GM18499 (cell line): ENCODE data around the gene RRM2.

Source experiments
- ATAC-seq: cut with Tn5 transposase; IDR thresholded peaks from one replicate; pipeline ENCODE4 v1.9.1; 2021; ENCODE audit warnings: moderate number of reproducible peaks; ENCODE audit not compliant: insufficient read depth, unreplicated experiment

Gene RRM2

DNA sequence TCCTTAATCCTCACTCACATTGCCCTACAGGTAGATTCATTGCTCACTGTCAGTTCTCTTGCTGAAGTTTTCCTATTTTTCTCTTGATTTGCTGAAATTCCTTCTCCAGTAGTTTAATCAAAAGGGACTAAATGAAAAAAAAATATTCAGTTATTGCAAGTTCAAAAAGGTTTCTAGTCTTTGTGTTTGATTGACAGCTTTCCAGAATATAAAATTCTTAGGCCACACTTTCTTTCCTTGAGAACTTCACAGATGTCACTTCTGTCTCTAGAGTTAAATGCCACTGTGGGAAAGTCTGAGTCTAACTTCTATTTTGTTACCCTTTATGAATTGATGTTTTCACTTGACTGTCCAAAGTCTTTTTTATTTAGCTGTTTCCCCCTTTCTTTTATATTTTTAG, 25.7 kb downstream of the RRM2 start:
- ATAC-seq = no peak

DNA sequence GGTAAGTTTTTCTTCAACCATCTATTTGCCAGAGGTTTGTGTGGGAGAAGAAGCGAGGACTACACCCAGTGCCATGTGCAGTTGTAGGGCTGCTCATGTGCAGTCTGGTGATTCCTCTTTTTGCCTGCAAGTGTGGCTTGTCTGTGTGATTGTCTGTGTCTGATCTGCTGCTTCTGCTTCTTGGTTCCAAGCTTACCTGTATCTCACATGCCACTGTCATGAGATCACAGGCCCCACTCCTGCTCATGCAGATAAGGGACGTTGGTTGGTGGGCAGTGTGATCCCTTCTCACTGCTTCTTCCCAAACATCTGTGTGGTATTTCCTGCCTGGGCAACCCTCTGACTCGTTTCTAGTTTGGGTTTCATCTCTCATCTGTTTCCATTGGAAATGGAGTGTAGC, 27.1 kb downstream of the RRM2 start:
- ATAC-seq = no peak

DNA sequence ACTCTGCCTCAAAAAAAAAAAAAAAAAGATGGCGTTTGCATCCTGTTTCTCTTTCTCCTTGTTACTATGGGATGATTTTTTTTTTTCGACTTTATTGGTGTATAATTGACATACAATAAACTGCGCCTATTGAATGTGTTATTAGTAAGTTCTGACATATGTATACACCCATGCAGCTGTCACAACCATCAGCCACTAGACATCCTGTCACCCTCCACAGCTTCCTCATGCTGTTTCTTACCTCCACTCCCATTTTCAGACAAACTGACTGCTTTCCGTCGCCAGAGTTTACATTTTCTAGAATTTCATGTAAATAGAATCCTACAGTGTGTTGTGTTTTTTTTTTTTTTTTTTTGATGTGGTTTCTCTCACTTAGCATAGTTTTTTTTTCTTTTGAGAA, 27.9 kb downstream of the RRM2 start:
- no peak for ATAC-seq

DNA sequence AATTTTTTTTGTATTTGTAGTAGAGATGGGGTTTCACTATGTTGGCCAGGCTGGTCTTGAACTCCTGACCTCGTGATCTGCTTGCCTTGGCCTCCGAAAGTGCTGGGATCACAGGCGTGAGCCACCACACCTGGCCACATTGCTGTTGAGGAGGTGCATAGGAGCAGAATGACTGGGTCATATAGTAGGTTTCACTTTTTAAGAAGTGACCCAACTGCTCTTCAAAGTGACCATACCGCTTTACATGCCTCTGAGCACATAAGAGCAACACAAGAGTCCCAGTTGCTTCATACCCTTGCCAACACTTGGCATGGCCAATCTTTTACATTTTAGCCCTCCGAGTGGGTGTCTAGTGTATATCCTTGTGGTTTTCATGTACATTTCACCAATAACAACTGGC, 28.9 kb downstream of the RRM2 start:
- ATAC-seq = no peak

DNA sequence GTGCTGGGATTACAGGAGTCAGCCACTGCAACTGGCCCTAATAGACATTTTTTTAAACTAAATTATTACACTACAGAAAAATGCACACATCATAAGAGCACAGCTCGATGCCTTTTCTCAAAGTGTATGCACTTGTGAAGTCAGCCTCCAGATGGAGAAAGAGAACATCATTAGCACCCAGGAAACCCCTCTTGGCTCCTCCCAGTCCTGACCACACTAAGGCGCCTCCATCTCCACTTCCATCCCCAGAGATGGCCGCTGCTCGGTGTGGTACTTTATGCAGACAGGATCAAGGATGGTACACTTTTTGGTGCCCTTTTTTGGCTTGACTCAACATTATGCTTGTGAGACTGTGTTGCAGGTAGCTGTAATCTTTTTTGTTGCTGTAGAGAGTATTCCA, 34.8 kb downstream of the RRM2 start:
- ATAC-seq = no peak

DNA sequence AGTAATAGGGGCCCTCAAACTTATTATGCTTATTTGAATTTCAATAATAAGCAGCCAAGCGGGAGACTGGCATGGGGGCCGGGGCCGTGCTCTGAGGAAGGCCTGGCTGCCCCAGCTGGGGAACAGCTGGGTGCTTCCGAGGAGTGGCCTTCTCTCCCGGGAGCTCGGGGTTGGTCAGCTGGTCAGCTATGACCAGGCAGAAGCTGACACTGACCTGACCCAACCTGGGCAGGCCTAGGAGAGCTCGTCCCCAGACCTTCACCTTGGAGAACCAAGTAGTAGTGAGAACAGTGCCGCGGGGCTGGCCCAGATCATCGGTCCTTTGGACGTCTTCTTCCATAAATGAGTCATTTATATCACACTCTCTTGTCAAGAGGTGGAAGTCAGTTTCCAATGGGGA, 36.1 kb downstream of the RRM2 start:
- no peak for ATAC-seq

DNA sequence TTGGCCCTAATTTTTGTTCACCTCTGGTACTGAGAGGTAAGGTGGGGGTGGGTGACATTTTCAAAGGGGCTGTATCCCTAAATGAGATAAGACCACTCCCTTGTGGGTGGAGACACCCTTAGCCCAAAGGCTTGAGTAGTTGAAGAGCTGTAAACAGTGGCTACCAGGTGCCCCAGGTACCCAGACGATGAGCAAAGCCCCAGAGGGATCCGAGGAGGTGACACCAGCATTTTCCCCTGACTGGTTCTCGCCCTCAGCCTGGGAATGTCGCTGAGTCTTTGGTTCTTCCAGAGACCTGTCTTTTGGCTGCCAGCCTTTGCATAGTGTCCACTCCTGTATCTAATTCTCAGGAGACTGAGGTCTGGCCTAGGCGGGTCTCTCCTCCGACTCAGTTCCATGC, 36.5 kb downstream of the RRM2 start:
- no peak for ATAC-seq

DNA sequence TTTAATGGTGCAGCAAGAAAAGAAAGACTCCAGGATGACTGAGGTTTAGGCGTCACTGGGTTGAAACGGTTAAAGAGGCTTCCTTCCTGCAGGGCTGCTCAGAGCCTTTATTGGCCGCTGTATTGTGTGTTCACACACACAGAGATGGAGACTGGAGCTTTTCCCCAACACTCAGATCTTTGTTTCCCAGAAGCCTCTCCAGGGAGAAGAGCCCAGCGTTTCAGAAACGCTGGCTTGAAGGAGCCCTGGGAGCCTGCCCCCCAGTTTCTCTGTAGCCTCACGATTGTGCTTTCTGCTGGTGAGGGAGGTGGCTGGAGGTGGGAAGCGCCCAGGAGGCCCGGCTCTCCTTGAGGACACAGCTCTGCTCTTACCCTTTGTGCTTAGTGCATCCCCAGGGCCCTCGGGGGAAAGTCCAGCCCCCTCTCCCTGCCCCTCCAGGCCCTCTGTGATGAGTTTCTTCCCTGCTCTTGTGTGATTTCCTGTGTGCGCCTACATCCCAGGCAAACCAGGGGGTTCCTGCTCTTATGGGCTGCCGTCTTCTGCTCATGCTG, 37.1 kb downstream of the RRM2 start:
- no peak for ATAC-seq

DNA sequence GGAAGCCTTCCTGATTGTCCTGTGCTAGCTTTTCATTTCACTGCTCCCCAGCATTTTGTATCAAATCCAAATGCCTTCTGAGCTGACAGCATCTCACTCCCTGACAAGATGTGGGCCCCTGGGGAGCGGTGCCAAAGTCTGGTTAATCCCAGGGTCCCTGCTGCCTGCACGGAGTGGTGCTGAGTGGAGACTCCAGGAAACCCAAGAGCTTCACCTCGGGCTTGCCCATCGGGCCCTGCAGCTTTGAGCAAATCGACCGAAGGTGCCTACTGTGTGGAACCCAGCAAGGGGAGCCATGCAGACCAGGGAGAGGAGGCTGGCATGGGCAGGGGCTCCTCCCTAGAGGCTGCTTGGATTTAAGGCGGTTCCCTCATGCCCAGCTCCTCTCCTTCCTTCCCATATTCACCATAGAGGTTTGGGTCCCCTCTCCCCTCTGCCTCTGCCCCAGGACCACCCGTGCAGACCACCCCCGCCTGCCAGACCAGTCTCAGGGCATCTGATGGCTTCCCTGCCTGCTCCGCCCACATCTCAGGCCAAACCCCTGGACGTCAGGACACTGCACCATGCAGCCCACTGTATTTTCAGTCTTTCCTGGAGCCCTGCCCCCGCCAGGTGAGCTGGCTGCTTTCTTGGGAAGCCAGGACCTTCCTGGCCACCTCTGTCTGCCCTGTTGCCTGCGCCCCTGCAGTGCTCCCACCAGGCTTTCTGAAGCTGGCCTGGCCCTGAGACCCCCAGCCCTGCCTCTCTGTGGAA, 37.8 kb downstream of the RRM2 start:
- ATAC-seq = no peak

DNA sequence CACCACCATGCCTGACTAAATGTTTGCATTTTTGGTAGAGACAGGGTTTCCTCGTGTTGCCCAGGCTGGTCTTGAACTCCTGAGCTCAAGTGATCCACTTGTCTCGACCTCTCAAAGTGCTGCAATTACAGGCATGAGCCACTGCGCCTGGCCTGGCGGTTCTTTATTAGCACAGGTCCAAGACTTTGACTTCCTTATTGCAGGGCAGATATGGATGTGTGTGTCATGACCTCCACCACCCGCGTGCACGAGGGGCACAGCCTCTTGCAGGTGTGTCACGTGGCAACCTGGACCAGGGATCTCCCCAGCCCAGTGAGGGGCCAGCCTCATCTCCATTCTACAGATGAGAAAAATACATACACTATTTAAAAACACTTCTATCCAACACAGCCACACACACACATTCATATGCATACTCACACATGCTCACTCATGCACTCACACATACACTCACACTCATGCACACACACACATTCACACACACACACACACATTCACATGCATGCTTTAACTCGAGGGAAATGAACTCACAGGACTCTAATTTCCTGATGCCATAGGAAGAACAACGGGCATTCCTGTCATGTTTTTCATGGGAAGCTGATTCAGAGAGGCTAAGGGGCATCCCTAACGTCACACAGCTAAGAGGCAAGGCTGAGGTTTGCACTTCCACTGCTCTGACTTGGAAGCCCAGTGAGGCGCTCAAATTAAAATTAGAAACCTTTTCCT, 38.8 kb downstream of the RRM2 start:
- ATAC-seq = no peak

DNA sequence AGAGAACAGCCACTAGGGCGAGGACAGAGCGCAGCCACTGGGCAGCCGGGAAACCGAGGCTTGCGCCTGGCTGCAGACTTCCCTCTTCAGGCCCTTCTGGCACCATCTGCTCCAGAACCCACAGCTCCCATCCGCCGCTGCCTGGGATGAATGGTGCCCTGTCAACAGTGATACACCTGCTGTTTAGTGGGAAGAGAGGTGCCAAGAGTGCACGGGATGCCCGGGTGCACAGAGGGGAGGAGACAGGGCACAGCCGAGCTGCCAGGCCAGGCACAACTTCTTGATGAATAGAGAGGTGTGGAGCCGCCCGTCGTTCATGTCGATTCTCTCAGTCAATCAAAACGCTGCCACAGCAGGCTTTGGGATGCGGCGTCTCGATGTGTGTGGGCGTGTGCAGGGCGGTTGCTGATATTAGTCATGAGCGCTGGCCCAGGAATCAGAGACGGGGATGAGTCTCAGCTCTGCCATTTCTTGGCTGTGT, 39.5 kb downstream of the RRM2 start:
- ATAC-seq = no peak

DNA sequence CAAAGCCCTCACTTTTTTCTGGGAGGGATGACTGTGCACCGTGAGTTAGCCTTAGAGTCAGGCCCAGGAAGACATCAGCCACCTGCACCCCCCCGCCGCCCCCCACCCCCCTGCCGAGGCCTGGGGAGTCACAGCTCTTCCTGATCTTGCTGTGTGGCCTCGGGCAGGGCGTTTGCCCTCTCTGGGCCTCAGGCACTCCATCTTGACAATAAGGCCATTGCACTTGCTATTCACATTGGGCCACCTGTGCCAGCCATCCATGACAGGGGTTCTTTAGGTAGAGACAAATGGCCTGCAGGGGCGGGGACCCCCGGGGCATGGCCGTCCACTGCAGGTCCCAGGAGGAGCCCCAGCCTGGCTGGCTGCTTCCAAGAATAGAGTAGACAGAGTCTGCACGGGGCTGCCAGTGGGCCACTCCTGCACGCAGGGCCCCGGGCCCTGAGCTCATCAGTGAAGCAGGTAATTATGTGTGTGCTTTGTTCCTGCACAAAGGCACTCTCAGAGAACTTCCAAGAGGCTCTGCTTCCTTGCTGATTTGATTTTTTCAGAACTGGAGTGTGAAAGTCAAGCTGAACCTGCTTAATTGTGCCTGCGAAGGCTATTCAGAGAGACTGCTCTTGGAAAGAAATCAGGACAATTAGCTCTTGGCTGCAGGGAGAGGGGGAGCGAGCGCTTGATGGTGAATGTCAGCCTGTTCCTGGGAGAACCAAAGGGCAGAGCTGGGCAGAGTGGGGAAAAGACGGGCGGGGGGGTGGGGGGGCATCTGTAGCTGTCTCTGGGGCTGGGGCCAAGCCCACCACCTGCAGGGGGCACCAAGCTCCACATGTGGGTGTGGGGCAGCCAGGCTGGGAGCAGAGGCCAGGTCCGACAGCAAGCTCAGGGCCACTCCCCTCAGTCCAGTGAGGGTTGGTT, 40.3 kb downstream of the RRM2 start:
- ATAC-seq = no peak

DNA sequence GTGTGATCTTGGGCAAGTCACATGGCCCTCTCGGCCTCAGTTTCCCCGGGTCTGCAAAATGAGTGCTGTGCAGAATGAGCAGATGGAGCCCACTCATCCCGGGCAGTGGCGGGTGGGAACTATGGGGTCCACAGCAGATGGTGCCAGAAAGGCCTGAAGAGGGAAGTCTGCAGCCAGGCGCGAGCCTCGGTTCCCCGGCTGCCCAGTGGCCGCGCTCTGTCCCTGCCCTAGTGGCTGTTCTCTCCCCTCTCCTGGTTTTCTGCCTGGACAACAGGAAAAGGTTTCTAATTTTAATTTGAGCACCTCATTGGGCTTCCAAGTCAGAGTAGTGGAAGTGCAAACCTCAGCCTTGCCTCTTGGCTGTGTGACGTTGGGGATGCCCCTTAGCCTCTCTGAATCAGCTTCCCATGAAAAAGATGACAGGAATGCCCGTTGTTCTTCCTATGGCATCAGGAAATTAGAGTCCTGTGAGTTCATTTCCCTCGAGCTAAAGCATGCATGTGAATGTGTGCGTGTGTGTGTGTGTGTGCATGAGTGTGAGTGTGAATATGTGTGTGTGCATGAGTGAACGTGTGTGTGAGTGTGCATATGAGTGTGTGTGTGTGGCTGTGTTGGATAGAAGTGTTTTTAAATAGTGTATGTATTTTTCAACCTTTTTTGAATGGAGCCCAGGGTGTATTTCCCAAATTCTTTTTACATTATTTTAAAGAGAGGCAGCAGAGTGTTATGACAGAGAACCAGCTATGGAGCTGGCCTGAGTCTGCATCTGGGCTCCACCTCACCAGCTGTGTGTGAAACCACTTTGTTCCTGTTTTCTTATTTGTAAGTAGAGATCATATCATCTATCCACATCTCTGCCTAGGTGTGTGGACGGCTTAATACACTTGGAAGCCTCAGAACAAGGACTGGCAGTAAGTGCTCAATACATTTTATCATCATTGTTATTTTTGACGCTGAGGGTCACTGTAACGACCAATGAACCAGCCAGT, 41.3 kb downstream of the RRM2 start:
- ATAC-seq = no peak

DNA sequence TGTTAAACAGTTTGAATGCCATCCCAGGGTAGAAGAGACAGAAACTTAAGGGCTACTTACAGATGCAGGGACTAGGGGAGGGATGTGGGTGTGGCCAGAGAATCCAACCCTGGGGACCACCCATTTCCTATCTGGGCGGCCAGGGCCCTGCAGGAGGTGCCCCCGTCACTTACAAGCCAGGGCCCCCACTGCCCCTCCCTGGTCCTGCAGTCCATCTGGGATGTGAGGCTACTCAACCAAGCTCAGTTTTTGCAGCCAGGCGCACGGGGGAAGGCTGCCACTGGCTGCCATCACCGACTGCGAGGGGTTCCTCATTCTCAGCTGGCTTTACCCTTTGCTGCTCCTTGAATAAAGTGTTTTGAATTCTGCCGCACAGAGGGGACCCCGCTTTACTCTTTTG, 42.1 kb downstream of the RRM2 start:
- ATAC-seq = no peak

DNA sequence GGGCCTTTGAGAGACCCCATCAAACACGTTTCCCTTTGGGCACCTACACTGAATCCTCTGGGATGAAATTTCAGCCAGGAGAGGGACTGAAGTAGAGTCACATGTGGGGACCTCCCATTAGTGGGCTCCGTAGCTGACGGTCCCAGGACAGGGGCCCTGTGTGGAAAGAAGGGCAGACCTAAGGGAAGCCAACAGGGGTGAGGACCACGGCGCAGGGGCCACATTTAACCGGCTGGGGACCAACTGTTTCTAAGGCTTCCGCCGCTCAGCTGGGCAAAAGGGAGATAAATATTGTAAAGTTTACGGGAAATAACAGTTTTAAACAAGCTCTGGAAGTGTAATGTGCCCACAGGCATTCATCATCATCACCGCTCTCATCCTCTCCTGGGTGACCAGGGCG, 42.7 kb downstream of the RRM2 start:
- no peak for ATAC-seq

DNA sequence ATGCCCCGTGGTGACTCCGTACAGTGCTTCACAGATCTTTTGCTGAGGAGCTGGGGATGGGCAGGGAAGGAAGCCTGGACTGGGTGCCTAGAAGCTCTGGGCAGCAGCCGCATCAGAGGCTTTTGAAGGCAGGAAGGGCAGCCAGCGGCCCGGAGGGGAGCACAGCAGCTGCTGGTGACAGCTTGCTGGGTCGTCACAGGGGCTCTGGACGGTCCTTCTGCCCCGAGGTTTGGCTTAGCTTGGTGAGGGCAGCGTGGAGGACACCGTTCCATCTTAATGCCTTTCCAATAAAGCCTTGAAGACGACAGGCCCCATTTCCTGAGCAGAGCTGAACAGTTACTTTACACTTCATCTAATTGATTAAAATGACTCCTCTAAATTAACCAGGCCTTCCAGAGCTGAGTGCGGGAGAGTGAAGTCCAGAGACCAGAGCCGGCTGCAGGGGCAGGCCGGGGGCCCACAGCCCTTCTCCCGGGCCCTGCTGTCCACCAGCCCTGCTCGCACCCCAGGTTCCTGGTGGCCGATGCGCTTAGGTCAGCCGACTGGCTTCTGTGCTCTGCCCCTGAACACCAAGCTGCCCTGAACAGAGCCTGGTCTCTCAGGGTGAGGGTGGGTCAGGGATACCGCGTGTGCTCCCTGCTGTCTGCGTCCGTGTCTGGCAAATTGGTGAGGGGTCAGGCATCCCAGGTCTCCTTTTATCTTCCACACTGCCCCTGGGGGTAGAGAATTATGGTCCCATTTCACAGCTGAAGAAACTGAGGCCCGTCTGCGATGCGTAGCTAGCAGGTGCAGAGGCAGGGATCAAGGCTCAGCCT, 43.5 kb downstream of the RRM2 start:
- no peak for ATAC-seq

DNA sequence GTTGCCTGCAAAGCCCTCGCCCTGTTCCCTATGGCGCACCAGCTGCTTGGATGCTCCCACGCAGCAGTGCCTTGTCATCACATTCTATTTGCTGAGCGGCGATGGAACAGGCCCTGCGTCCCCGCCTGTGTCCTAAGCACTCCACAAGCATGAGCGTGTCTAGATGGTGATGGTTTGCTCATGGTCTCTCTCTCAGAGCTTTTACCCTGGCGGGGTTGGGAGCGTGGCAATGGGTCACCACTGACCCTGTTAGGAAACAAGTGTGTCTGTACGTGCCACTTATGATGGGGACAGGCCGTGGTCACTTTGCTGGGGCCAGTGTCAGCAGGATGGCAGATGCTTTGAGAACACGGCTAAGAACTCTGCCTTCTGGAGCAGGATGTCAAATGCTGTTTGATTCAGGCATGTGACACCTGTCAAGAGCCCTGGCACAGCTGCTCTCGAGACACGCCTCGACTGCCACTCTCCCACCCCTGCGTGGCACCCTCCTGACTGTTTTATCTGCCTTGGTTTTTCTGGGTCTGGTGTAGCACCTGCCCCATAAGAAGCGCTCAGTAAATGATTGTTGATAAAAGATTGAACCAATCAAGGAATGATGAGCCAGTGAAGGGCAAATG, 44.2 kb downstream of the RRM2 start:
- ATAC-seq = no peak

DNA sequence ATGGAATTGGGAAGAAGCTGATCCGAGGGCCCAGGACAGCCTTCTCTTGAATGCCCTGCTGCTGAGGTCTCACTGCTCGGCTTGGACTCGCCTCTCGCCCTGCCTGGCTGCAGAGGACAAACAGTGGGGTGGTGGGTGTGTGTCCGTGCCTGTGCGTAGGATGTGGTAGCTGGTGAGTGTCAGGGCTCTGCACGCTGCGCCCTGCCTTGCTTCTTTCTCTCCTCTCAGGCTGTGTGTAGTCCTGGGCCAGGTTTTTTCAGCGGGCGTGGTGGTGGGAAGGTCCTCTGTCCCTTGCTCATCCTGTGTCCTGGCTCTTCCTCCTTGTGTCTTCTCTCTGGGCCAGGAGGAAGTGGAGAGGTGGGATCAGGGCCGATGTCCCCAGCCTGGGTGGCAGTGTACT, 44.8 kb downstream of the RRM2 start:
- no peak for ATAC-seq
